Adipose tissue (tissue), 3 donors: ENCODE data around the gene TMEM235. TPM values are rescaled to one million over a fixed set of nuclear protein-coding genes. Genes with fewer than 3 reads are reported as not detected.

Experiments
- H3K27ac ChIP-seq: one replicate; pipeline ENCODE4 v1.5.1; 2013; ENCODE audit warnings: low read depth, low read length
- WGBS, 3 donors: extraction: QIAGEN DNeasy Blood & Tissue Kit; methylation state at CpG; one replicate each; pipeline ENCODE4 v1.1.7; 2013; 5-methylcytosine and 5-hydroxymethylcytosine counted together
- polyA plus RNA-seq, 3 donors: library from polyadenylated mRNA; stranded (reverse); fragments of 200-250 nt; gene quantifications; one replicate each; pipeline ENCODE4 v1.2.3, GENCODE V29; 2013
- donor health status: healthy with polysubstance abuse.
- donor health status: Bipolar disorder and iron deficiency.
- donor health status: healthy.

Gene TMEM235
- polyA plus RNA-seq, 3 donors: 0.06 TPM; not detected in 2

GRCh38 chr17:78284146-78284545, 52.7 kb downstream of the TMEM235 start:
- WGBS, 3 donors: 54 to 76% (median 61%) methylated on average over 10 of the region's 10 CpGs
- no peak overlapping the region for H3K27ac ChIP-seq

- 73 to 90% (median 79%) methylated on average over 6 of the region's 6 CpGs for WGBS, 3 donors
Observed at GRCh38 chr17:78289004-78289403, 57.6 kb downstream of the TMEM235 start.

GRCh38 chr17:78289802-78290363, 58.5 kb downstream of the TMEM235 start:
- 17 to 30% (median 26%) methylated on average over 15 of the region's 15 CpGs for WGBS, 3 donors
- no peak overlapping the region for H3K27ac ChIP-seq

More at GRCh38 chr17:78289004-78289403, 57.6 kb downstream of the TMEM235 start:
- no peak overlapping the region for H3K27ac ChIP-seq

Other genes with a start within 250 kb of the TMEM235 start
- gene TMC6, start 102.9 kb upstream of the TMEM235 start, polyA plus RNA-seq: 10 to 100 TPM; 14.1 to 58.4 (median 55.2) TPM
- 1 to 10 TPM; 4.6 to 5.9 (median 4.9) TPM for gene TMC8, start 100.9 kb upstream of the TMEM235 start, polyA plus RNA-seq
- gene C17orf99, start 85.2 kb upstream of the TMEM235 start, polyA plus RNA-seq: not detected
- gene SYNGR2, start 63.0 kb upstream of the TMEM235 start, polyA plus RNA-seq: 100 to 1,000 TPM in 1 of 3 donors, 10 to 100 TPM in 2; 37.5 to 113 (median 90.3) TPM
- 1 to 10 TPM; 2.5 to 6.6 (median 2.7) TPM for gene TK1, start 44.6 kb upstream of the TMEM235 start, polyA plus RNA-seq
- 10 to 100 TPM; 17.2 to 33.7 (median 21.7) TPM for gene AFMID, start 44.3 kb upstream of the TMEM235 start, polyA plus RNA-seq
- 1 to 10 TPM in 1 of 3 donors, under 1 TPM in 2; 0.31 to 1.2 (median 0.40) TPM for gene BIRC5, start 17.4 kb upstream of the TMEM235 start, polyA plus RNA-seq
- gene SOCS3, start 128.4 kb downstream of the TMEM235 start, polyA plus RNA-seq: 1,000 to 10,000 TPM in 1 of 3 donors, 100 to 1,000 TPM in 1, 10 to 100 TPM in 1; 33.1 to 1,268 (median 796) TPM
- gene PGS1, start 147.0 kb downstream of the TMEM235 start, polyA plus RNA-seq: 10 to 100 TPM; 14.2 to 55.2 (median 28.3) TPM